H1 (cell line): ENCODE data around the gene ARHGAP26.

Experiments
- CEBPB ChIP-seq: IDR thresholded peaks from 2 replicates; pipeline ENCODE4 v1.6.1; 2012; ENCODE audit warnings: low read depth, low read length
- CHD2 ChIP-seq: IDR thresholded peaks from 2 replicates; pipeline ENCODE4 v1.6.1; 2012; ENCODE audit warnings: low read length, improper control_type of control experiment
- EZH2 ChIP-seq: fragments of 200-600 bp; sonication (generic); IDR thresholded peaks from 2 replicates; pipeline ENCODE4 v1.7.1; 2012; ENCODE audit warnings: low read depth, mild to moderate bottlenecking, moderate library complexity, low read length, inconsistent platforms; ENCODE audit not compliant: severe bottlenecking
- NRF1 ChIP-seq: IDR thresholded peaks from 2 replicates; pipeline ENCODE4 v1.6.1; 2011; ENCODE audit warnings: mild to moderate bottlenecking, low read depth, low read length, improper control_type of control experiment
- PHF8 ChIP-seq: fragments of 200-600 bp; sonication (generic); conservative IDR thresholded peaks from 2 replicates; pipeline ENCODE4 v1.7.1; 2012; ENCODE audit warnings: low read depth, mild to moderate bottlenecking, inconsistent platforms, low read length, moderate library complexity
- POLR2A ChIP-seq, 2 experiments: IDR thresholded peaks; 1 replicate in 1 of 2; 2 replicates in 1 of 2; pipeline ENCODE4 v1.6.1; 2011; ENCODE audit warnings: low read depth in 2 of 2, low read length in 2 of 2, mild to moderate bottlenecking in 2 of 2; ENCODE audit errors: control extremely low read depth in 1 of 2
- POLR2AphosphoS5 ChIP-seq: IDR thresholded peaks from 2 replicates; pipeline ENCODE4 v1.6.1; 2011; ENCODE audit warnings: low read depth, low read length
- RXRA ChIP-seq: IDR thresholded peaks from 2 replicates; pipeline ENCODE4 v1.6.1; 2011; ENCODE audit warnings: low read depth, mild to moderate bottlenecking, low read length, moderate library complexity; ENCODE audit not compliant: insufficient read depth
- SIX5 ChIP-seq: IDR thresholded peaks from 2 replicates; pipeline ENCODE4 v1.6.1; 2011; ENCODE audit warnings: mild to moderate bottlenecking, low read depth, low read length
- TF ChIP-seq, protein P1 (sequence below), 3 experiments: IDR thresholded peaks; 1 replicate in 2 of 3; 2 replicates in 1 of 3; pipeline versions ENCODE4 v1.5.1 to v1.6.1; 2011; ENCODE audit warnings: low read length in 3 of 3, mild to moderate bottlenecking in 3 of 3, inconsistent platforms in 2 of 3, low read depth in 1 of 3, moderate library complexity in 1 of 3; ENCODE audit not compliant: insufficient read depth in 1 of 3; ENCODE audit errors: control extremely low read depth in 1 of 3

DNA sequence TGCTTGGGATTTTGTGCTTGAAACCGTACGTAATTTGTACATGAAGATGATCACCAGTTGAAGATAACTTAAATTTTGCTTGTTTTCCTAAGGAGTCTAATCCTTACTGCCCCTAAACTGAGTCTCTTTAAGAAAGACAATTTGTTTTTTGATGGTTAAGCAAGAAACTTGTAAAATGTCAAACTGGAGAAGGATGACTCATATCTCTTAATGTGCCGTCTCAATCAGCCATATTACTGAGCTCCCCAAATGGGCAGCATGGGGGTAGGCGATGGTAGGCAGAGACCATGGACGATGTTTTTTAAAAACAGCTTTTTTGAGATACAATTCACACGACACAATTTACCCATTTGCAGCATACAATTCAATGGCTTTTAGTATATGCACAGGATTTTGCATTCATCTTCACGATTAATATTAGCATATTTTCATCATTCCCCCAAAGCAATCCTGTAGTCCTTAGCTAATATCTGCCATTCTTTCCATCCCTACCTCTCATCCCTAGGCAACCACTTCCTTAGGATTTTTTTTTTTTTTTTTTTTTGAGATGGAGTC is 14.3 kb downstream of the ARHGAP26 start:
- TF ChIP-seq, protein P1, sequence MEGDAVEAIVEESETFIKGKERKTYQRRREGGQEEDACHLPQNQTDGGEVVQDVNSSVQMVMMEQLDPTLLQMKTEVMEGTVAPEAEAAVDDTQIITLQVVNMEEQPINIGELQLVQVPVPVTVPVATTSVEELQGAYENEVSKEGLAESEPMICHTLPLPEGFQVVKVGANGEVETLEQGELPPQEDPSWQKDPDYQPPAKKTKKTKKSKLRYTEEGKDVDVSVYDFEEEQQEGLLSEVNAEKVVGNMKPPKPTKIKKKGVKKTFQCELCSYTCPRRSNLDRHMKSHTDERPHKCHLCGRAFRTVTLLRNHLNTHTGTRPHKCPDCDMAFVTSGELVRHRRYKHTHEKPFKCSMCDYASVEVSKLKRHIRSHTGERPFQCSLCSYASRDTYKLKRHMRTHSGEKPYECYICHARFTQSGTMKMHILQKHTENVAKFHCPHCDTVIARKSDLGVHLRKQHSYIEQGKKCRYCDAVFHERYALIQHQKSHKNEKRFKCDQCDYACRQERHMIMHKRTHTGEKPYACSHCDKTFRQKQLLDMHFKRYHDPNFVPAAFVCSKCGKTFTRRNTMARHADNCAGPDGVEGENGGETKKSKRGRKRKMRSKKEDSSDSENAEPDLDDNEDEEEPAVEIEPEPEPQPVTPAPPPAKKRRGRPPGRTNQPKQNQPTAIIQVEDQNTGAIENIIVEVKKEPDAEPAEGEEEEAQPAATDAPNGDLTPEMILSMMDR (IDR thresholded peaks at IDR 0.05; ENCODE audit: control extremely low read depth in 1 of 3, insufficient read depth in 1 of 3, low read depth in 1 of 3, low read length in 3 of 3): no peak
- TF ChIP-seq NRF1 (no peak), POLR2AphosphoS5 (no peak), CEBPB (no peak), POLR2A (IDR thresholded peaks at IDR 0.05; ENCODE audit: control extremely low read depth in 1 of 2, low read depth in 2 of 2, low read length in 2 of 2) (no peak), RXRA (no peak), SIX5 (no peak), PHF8 (no peak), CHD2 (no peak), EZH2 (no peak)
